ENCODE results near the gene SLC16A8. TPM values are rescaled to one million over a fixed set of nuclear protein-coding genes. Genes with fewer than 3 reads are reported as not detected.

SLC16A8 gene
- total and polyA plus RNA-seq, 2 of the 13 experiments (the other 11 are each of a cell fraction or from before 2014, with no cell fraction given): not detected

- TF ChIP-seq UBTF (CRISPR knock-in tag; IDR thresholded peaks at IDR 0.05) (peak; percentile 61), MLXIP (CRISPR knock-in tag; IDR thresholded peaks at IDR 0.05; ENCODE audit: borderline replicate concordance) (no peak), ARID4A (CRISPR knock-in tag; IDR thresholded peaks at IDR 0.05; ENCODE audit: borderline replicate concordance) (peak; percentile 67; the same call in 1 of the 2 replicates), ZNF557 (CRISPR knock-in tag; IDR thresholded peaks at IDR 0.05) (no peak), ZNF672 (CRISPR knock-in tag; IDR thresholded peaks at IDR 0.05) (no peak), RORA (CRISPR knock-in tag; IDR thresholded peaks at IDR 0.05) (no peak), ZNF576 (CRISPR knock-in tag; IDR thresholded peaks at IDR 0.05) (peak; percentile 95), HNRNPUL1 (IDR thresholded peaks at IDR 0.05; ENCODE audit: low read depth, low read length) (no peak), HNF1B (CRISPR knock-in tag; IDR thresholded peaks at IDR 0.05) (peak; percentile 94), HNRNPK (IDR thresholded peaks at IDR 0.05; ENCODE audit: low read depth, low read length, poor library complexity, severe bottlenecking) (no peak), GATAD2A (CRISPR knock-in tag; IDR thresholded peaks at IDR 0.05) (peak; percentile 79), YEATS2 (CRISPR knock-in tag; IDR thresholded peaks at IDR 0.05; ENCODE audit: borderline replicate concordance) (peak; percentile 44; the same call in 1 of the 2 replicates), ZNF343 (CRISPR knock-in tag; IDR thresholded peaks at IDR 0.05) (no peak), ZSCAN20 (CRISPR knock-in tag; IDR thresholded peaks at IDR 0.05; ENCODE audit: borderline replicate concordance) (no peak), ZNF124 (CRISPR knock-in tag; IDR thresholded peaks at IDR 0.05) (peak; percentile 77; the same call in 1 of the 2 replicates)
These were observed 31.8 kb downstream of the SLC16A8 start (continued) for GRCh38 chr22:38051900-38052862.
